B cell (primary cell): ENCODE data around the gene NOS1AP. TPM values are rescaled to one million over a fixed set of nuclear protein-coding genes. Genes with fewer than 3 reads are reported as not detected.

Experiments
- ATAC-seq: fragments of 200-7000 bp; cut with Tn5 transposase; one replicate; pipeline ENCODE4 v1.10.0; 2021; ENCODE audit warnings: low read depth, mild to moderate bottlenecking, moderate number of reproducible peaks, moderate library complexity
- CTCF ChIA-PET: fragments of 350-600 bp; sonication (Branson Sonifier 250); formaldehyde crosslinking; loops from one replicate; lab custom pipeline; 2021; ENCODE audit warnings: antibody characterized with exemption, inconsistent platforms; lab: Charles Lee
- POLR2A ChIA-PET: fragments of 350-600 bp; sonication (Branson Sonifier 250); formaldehyde crosslinking; loops from one replicate; lab custom pipeline; 2021; ENCODE audit warnings: antibody characterized with exemption; lab: Charles Lee
- DNase-seq: peaks from one replicate; pipeline ENCODE4 v3.0.0; 2013
- H2AFZ ChIP-seq: 2 replicates; pipeline ENCODE4 v1.6.1; 2012; ENCODE audit warnings: mild to moderate bottlenecking, low read depth, low read length; ENCODE audit not compliant: insufficient read depth, poor library complexity, severe bottlenecking
- H3K27ac ChIP-seq, 2 donors: 1 replicate in 1 of 2; 2 replicates in 1 of 2; pipeline ENCODE4 v1.5.1; 2012 to 2013; ENCODE audit warnings: low read length in 2 of 2, mild to moderate bottlenecking in 2 of 2, moderate library complexity in 1 of 2
- H3K27me3 ChIP-seq, 4 experiments: fragments of 200-600 bp in 1 of 4; sonication (generic) in 1 of 4; replicated peaks in 1 of 4; 1 replicate in 2 of 4; 2 replicates in 2 of 4; pipeline versions ENCODE4 v1.6.1 to v1.7.0; 2013 to 2016; ENCODE audit warnings: low read length in 3 of 4, mild to moderate bottlenecking in 2 of 4, mixed read lengths in 1 of 4, moderate library complexity in 1 of 4; ENCODE audit not compliant: insufficient read depth in 4 of 4, control insufficient read depth in 3 of 4; ENCODE audit errors: control extremely low read depth in 1 of 4
- H3K36me3 ChIP-seq, 2 experiments: replicated peaks in 1 of 2; 1 replicate in 1 of 2; 2 replicates in 1 of 2; pipeline versions ENCODE4 v1.6.1 to v1.7.1; 2013; ENCODE audit warnings: low read length in 1 of 2; ENCODE audit not compliant: insufficient read depth in 2 of 2, control insufficient read depth in 1 of 2; ENCODE audit errors: control extremely low read depth in 1 of 2, extremely low read depth in 1 of 2
- H3K4me1 ChIP-seq, 2 donors: fragments of 200-600 bp in 1 of 2; sonication (generic) in 1 of 2; 1 replicate in 1 of 2; 2 replicates in 1 of 2; pipeline versions ENCODE4 v1.5.1 to v1.6.1; 2013 to 2017; ENCODE audit warnings: low read length in 2 of 2; ENCODE audit not compliant: control insufficient read depth in 2 of 2, insufficient read depth in 2 of 2
- H3K4me2 ChIP-seq: replicated peaks from 2 replicates; pipeline ENCODE3; 2012; ENCODE audit warnings: mild to moderate bottlenecking, low read depth, low read length; ENCODE audit not compliant: poor library complexity, severe bottlenecking
- H3K4me3 ChIP-seq, 5 experiments: fragments of 200-600 bp in 1 of 5; sonication (generic) in 1 of 5; 1 replicate in 3 of 5; 2 replicates in 2 of 5; pipeline versions ENCODE4 v1.5.1 to v1.7.0; 2011 to 2016; ENCODE audit warnings: low read length in 4 of 5, mild to moderate bottlenecking in 4 of 5, low read depth in 2 of 5, control low read depth in 1 of 5, moderate library complexity in 1 of 5; ENCODE audit not compliant: insufficient read depth in 1 of 5; ENCODE audit errors: control extremely low read depth in 1 of 5, extremely low read depth in 1 of 5
- H3K79me2 ChIP-seq: fragments of 200-600 bp; sonication (generic); one replicate; pipeline ENCODE4 v1.6.0; 2016; ENCODE audit warnings: low read length; ENCODE audit not compliant: control insufficient read depth, insufficient read depth
- H3K9ac ChIP-seq: fragments of 200-600 bp; sonication (generic); 2 replicates; pipeline ENCODE4 v1.6.1; 2017; ENCODE audit warnings: mild to moderate bottlenecking, low read length, moderate library complexity
- H3K9me3 ChIP-seq, 3 donors: one replicate each; pipeline versions ENCODE4 v1.6.1 to v1.7.1; 2013; ENCODE audit warnings: low read length in 2 of 3; ENCODE audit not compliant: control insufficient read depth in 2 of 3, insufficient read depth in 1 of 3; ENCODE audit errors: control extremely low read depth in 1 of 3
- H4K20me1 ChIP-seq: 2 replicates; pipeline ENCODE4 v1.6.0; 2012; ENCODE audit warnings: mild to moderate bottlenecking, low read length; ENCODE audit not compliant: insufficient read depth, control insufficient read depth, poor library complexity, severe bottlenecking
- H3K27ac Mint-ChIP-seq: one replicate; pipeline ENCODE4 v1.8.0; 2021; ENCODE audit warnings: mixed read lengths
- H3K27me3 Mint-ChIP-seq: one replicate; pipeline ENCODE4 v1.8.0; 2021; ENCODE audit warnings: mixed read lengths
- H3K4me1 Mint-ChIP-seq: one replicate; pipeline ENCODE4 v1.8.0; 2021; ENCODE audit warnings: mixed read lengths
- H3K4me3 Mint-ChIP-seq: one replicate; pipeline ENCODE4 v1.8.0; 2021; ENCODE audit warnings: mixed read lengths
- H3K9me3 Mint-ChIP-seq: one replicate; pipeline ENCODE4 v1.8.0; 2022; ENCODE audit warnings: mixed read lengths; ENCODE audit not compliant: insufficient read depth
- EZH2 ChIP-seq: IDR thresholded peaks from 2 replicates; pipeline ENCODE4 v1.6.1; 2012; ENCODE audit warnings: borderline replicate concordance, low read depth, mild to moderate bottlenecking, moderate library complexity, low read length; ENCODE audit not compliant: insufficient read depth, poor library complexity, severe bottlenecking
- WGBS: methylation state at CpG from one replicate; pipeline ENCODE4 v1.1.5; 2013; ENCODE audit warnings: missing lambda C conversion rate; ENCODE audit not compliant: insufficient coverage; 5-methylcytosine and 5-hydroxymethylcytosine counted together
- intact Hi-C: fragments of 100-400 bp; cut with micrococcal nuclease; formaldehyde crosslinking; loops from one replicate; pipeline ENCODE4 v1.10.0; 2022
- polyA plus RNA-seq: library from polyadenylated mRNA; depleted of rRNA; stranded (reverse); fragments of >200 nt; gene quantifications from 2 replicates; pipeline ENCODE4 v1.2.3, GENCODE V29; 2012
- total RNA-seq, 2 donors: library from RNA; stranded (reverse); fragments of 120-200 nt in 1 of 2; gene quantifications; 1 replicate in 1 of 2; 2 replicates in 1 of 2; pipeline versions ENCODE4 v1.2.3 to v1.2.4, GENCODE V29; 2013 to 2022
- TF ChIP-seq, protein P1 (sequence below): fragments of 200-600 bp; IDR thresholded peaks from one replicate; pipeline ENCODE4 v1.8.0; 2022; ENCODE audit warnings: antibody characterized with exemption, mild to moderate bottlenecking

The NOS1AP gene
- total and polyA plus RNA-seq, 2 donors (not counting 1 experiment from before 2014, with no cell fraction given), result 0.32 TPM; not detected in 1

DNA sequence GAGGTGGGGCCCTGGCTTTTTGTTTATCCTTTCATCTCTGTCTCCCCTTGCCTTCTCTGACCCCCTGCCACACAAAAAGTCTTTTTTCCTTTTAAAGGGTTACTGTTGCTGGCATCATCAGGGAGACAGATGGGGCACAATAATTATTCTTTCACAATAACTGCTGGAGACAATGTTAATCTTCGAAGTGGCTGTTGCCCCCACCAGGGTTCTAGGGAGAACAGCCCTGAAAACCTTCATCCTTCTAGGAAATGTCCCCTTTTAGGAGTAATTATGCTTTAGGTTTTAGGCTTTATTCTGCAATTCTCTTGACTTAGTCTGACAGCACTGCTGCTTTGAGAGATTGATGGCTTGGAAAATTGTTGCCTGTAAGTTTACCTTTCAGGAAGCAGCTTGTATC lies 150.0 kb downstream of the NOS1AP start:
- WGBS, result no CpG with 5 or more reads among the region's 1 CpG
- Histone ChIP-seq H3K4me3 (no peak overlapping the region), H3K36me3 (no peaks in the 10 kb centered on the region), H3K9me3 (no peaks in the 10 kb centered on the region), H3K27me3 (peaks cover 0 to 6% (median 0%) of the 10 kb centered on the region in 4 experiments), H3K9ac (no peak overlapping the region), H2AFZ (no peak overlapping the region), H4K20me1 (no peaks in the 10 kb centered on the region), H3K79me2 (no peaks in the 10 kb centered on the region), H3K4me2 (no peak overlapping the region), H3K4me1 (no peaks in the 10 kb centered on the region), H3K27ac (no peak overlapping the region)
- ChIA-PET POLR2A (no interaction called here), CTCF (no interaction called here)
- no peak overlapping the region for H3K27ac Mint-ChIP-seq
- H3K4me3 Mint-ChIP-seq, result no peak overlapping the region
- peaks cover 48% of the 10 kb centered on the region for H3K27me3 Mint-ChIP-seq
- H3K4me1 Mint-ChIP-seq, result no peaks in the 10 kb centered on the region
- ATAC-seq (no peak), DNase-seq (no peak)
- no peaks in the 10 kb centered on the region for H3K9me3 Mint-ChIP-seq
- intact Hi-C loops, result no loop called here
- TF ChIP-seq EZH2, result no peak
- TF ChIP-seq, protein P1, sequence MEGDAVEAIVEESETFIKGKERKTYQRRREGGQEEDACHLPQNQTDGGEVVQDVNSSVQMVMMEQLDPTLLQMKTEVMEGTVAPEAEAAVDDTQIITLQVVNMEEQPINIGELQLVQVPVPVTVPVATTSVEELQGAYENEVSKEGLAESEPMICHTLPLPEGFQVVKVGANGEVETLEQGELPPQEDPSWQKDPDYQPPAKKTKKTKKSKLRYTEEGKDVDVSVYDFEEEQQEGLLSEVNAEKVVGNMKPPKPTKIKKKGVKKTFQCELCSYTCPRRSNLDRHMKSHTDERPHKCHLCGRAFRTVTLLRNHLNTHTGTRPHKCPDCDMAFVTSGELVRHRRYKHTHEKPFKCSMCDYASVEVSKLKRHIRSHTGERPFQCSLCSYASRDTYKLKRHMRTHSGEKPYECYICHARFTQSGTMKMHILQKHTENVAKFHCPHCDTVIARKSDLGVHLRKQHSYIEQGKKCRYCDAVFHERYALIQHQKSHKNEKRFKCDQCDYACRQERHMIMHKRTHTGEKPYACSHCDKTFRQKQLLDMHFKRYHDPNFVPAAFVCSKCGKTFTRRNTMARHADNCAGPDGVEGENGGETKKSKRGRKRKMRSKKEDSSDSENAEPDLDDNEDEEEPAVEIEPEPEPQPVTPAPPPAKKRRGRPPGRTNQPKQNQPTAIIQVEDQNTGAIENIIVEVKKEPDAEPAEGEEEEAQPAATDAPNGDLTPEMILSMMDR, result no peak

DNA sequence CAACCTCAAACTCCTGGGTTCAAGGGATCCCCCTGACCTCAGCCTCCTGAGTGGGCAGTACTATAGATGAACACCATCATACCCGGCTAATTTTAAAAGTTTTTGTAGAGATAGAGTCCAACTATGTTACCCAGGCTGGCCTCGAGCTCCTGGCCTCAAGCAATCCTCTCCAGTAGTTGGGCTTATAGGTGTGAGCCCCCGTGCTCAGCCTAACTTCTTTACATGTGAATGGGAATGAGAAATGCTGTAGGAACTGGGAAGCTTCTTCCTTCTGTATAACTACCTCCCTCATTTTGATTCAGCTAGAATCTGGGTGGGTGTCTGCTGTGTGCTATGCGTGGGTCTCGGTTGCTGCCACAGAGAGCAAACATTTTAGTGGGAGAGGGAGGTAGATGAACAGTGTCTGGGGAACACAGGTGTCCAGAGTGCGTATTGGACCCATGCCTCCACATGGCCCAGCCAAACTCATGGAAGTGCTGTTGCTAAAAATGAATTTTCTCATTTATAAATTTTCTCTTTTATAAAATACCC lies 150.6 kb downstream of the NOS1AP start:
- Histone ChIP-seq H3K4me1 (no peaks in the 10 kb centered on the region), H3K79me2 (no peaks in the 10 kb centered on the region), H3K4me2 (no peak overlapping the region), H3K27ac (no peak overlapping the region), H3K36me3 (no peaks in the 10 kb centered on the region), H3K27me3 (peaks cover 0 to 6% (median 0%) of the 10 kb centered on the region in 4 experiments), H3K9me3 (no peaks in the 10 kb centered on the region), H3K4me3 (no peak overlapping the region), H2AFZ (no peak overlapping the region), H4K20me1 (no peaks in the 10 kb centered on the region), H3K9ac (no peak overlapping the region)
- Mint-ChIP-seq H3K4me1 (no peaks in the 10 kb centered on the region), H3K27me3 (peaks cover 50% of the 10 kb centered on the region), H3K4me3 (no peak overlapping the region), H3K27ac (no peak overlapping the region), H3K9me3 (no peaks in the 10 kb centered on the region)
- DNase-seq, result no peak
- WGBS, result 68% methylated on average over 3 of the region's 6 CpGs
- intact Hi-C loops, result no loop called here
- ATAC-seq, result no peak
- ChIA-PET CTCF (no interaction called here), POLR2A (no interaction called here)
- no peak for TF ChIP-seq EZH2
- TF ChIP-seq, protein P1, result no peak
